ENCODE results near the gene SIAE. TPM values are rescaled to one million over a fixed set of nuclear protein-coding genes. Genes with fewer than 3 reads are reported as not detected.
A peak's percentile ranks its signal among the peaks of the same experiment; 100 is the strongest.

The SIAE gene, protein sequence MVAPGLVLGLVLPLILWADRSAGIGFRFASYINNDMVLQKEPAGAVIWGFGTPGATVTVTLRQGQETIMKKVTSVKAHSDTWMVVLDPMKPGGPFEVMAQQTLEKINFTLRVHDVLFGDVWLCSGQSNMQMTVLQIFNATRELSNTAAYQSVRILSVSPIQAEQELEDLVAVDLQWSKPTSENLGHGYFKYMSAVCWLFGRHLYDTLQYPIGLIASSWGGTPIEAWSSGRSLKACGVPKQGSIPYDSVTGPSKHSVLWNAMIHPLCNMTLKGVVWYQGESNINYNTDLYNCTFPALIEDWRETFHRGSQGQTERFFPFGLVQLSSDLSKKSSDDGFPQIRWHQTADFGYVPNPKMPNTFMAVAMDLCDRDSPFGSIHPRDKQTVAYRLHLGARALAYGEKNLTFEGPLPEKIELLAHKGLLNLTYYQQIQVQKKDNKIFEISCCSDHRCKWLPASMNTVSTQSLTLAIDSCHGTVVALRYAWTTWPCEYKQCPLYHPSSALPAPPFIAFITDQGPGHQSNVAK
- total RNA-seq (10 to 100 TPM; 11.5 to 24.8 TPM), polyA plus RNA-seq (10 to 100 TPM in 1 of 2 donors, 1 to 10 TPM in 1; 6.9 to 14.8 TPM)
- long read RNA-seq, donor 1, full-length matches to known transcripts = 3 of 7 reads
- long read RNA-seq, donor 1, partial matches to known transcripts = 4 of 7 reads
- long read RNA-seq, donor 1, other reads (novel, unspliced or antisense) = 0 of 7 reads
- long read RNA-seq, donor 2, full-length matches to known transcripts = 1 of 7 reads
- long read RNA-seq, donor 2, partial matches to known transcripts = 2 of 7 reads
- long read RNA-seq, donor 2, other reads (novel, unspliced or antisense) = 4 of 7 reads

DNA sequence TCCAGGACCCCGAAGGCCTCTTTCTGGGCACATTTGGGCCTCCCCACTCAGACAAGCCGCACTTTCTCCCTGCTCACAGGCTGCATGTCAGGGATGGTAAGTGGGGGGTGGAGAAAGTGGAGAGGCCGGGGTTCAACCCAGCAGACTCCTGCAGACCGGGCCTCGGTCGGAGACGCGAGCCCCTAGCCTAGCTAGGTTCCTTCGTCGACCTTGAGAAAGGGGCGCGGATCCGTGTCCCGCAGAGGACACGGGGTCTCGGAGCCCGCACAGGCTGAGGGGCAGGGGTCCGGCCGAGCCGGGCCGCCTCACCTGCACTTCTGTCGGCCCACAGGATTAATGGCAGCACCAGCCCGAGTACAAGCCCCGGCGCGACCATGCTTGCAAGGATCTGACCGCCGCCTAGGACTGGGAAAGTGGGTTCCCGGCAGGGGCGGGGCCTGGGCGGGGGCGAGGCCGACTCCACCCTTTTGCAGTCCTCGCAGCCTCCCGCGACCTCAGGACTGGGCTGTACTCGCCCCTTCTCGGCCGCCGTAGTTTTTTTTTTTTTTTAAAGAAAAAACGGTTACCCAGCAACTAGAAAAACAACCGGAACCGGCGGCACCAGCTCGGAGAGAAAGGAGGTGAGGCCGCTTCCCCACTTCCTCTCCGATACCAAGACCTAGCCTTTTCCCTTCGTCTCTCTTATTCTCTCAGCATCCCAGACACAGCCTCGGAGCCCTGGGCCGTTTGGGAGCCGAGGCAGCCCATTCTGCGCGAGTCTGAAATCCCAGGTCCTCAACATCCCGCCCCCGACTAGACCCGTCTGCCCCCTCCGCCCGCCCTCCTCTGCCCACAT, at the start of gene SIAE, which contains the start of gene SPA17:
Gene SIAE, minus strand, starts transcription at position 407 of the 835 bp plus-strand sequence. Its CDS starts 31 bp downstream, at position 376.
Gene SPA17, plus strand, starts transcription at position 572 of the 835 bp plus-strand sequence. CDS start 1,361 bp downstream, outside the sequence.
- peak within 1 kb of the TSS; percentile 31 to 84 for H3K27ac ChIP-seq (ENCODE audit: low read depth in 1 of 2, low read length in 2 of 2)
- H3K36me3 ChIP-seq (ENCODE audit: control insufficient read depth in 1 of 2, insufficient read depth in 2 of 2, low read length in 1 of 2) = no peaks in the 10 kb centered on the region
- H3K9me3 ChIP-seq (ENCODE audit: control insufficient read depth, low read length) = no peaks in the 10 kb centered on the region
- WGBS, 2 donors = 0 to 1% methylated on average over 55 to 58 of the region's 58 CpGs
- H3K4me1 ChIP-seq (ENCODE audit: control insufficient read depth in 1 of 2, insufficient read depth in 2 of 2, low read length in 2 of 2) = no peaks in the 10 kb centered on the region
- H3K27me3 ChIP-seq (ENCODE audit: control insufficient read depth in 1 of 2, insufficient read depth in 2 of 2, low read length in 1 of 2) = no peaks in the 10 kb centered on the region
- ATAC-seq (ENCODE audit: low FRiP score) = peak; percentile 99
- DNase-seq = peak; percentile 97 to 99
- intact Hi-C loops (cut with DNase I) = loop anchor here (1.0 to 10.0 kb wide), 3 partner anchors 69 to 121 kb away; no protein-coding TSS in a partner anchor
- peak within 1 kb of the TSS; percentile 66 to 79 for H3K4me3 ChIP-seq (ENCODE audit: low read length in 2 of 2)

DNA sequence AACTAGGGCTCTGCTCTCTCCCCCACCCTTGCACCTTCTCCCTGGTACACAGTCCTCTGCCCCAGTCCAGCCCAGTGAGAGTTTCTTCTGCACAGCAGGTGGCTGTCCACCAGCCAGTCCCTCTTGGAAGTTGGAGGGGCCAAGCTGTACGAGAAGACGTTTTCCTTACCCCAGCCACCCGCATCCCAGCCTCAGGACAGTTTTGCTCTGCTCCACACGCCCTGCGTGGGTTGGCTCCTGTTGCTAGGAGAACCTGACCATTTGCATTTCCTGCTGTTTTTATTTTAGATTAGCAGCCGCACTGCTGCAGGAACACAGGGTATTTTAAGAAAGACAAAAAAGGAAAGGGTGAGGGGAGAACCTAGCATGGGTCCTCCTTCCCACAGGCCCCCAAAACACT, 48.6 kb upstream of the SIAE start:
- H3K4me1 ChIP-seq (ENCODE audit: control insufficient read depth in 1 of 2, insufficient read depth in 2 of 2, low read length in 2 of 2) = no peaks in the 10 kb centered on the region
- H3K9me3 ChIP-seq (ENCODE audit: control insufficient read depth, low read length) = no peaks in the 10 kb centered on the region
- 49 to 51% methylated on average over 6 of the region's 6 CpGs for WGBS, 2 donors
- no peaks in the 10 kb centered on the region for H3K27me3 ChIP-seq (ENCODE audit: control insufficient read depth in 1 of 2, insufficient read depth in 2 of 2, low read length in 1 of 2)
- H3K4me3 ChIP-seq (ENCODE audit: low read length in 2 of 2) = no peak overlapping the region
- no peak overlapping the region for H3K27ac ChIP-seq (ENCODE audit: low read depth in 1 of 2, low read length in 2 of 2)
- no peaks in the 10 kb centered on the region for H3K36me3 ChIP-seq (ENCODE audit: control insufficient read depth in 1 of 2, insufficient read depth in 2 of 2, low read length in 1 of 2)
- ATAC-seq (ENCODE audit: low FRiP score) = no peak
- no peak for DNase-seq
- intact Hi-C loops (cut with DNase I) = no loop called here

DNA sequence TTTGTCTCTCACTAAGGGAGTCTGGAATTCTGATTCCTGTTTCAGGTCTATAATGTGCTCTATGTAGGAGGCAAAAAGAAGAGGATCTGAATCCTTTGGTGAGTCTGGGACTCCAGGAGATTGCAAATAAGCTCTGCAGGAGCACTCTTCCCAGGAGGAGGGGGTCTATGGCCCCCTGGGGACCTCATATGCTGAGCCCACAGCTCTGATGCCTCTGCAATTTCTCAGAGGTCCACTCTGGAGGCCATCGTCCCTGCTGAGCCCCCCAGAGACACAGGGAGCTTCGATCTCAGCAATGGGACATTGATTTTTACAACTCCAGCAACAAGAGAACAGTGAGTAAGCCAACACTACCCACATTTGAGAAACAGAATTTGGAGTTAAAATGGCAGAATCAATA, 46.0 kb upstream of the SIAE start:
- no peaks in the 10 kb centered on the region for H3K27me3 ChIP-seq (ENCODE audit: control insufficient read depth in 1 of 2, insufficient read depth in 2 of 2, low read length in 1 of 2)
- WGBS, 2 donors = 89 to 90% methylated on average over 2 of the region's 2 CpGs
- no peak overlapping the region for H3K27ac ChIP-seq (ENCODE audit: low read depth in 1 of 2, low read length in 2 of 2)
- no peaks in the 10 kb centered on the region for H3K9me3 ChIP-seq (ENCODE audit: control insufficient read depth, low read length)
- intact Hi-C loops (cut with DNase I) = loop anchor here (2.0 to 5.0 kb wide), 2 partner anchors 37 to 43 kb away; no protein-coding TSS in a partner anchor
- no peaks in the 10 kb centered on the region for H3K4me1 ChIP-seq (ENCODE audit: control insufficient read depth in 1 of 2, insufficient read depth in 2 of 2, low read length in 2 of 2)
- H3K36me3 ChIP-seq (ENCODE audit: control insufficient read depth in 1 of 2, insufficient read depth in 2 of 2, low read length in 1 of 2) = no peaks in the 10 kb centered on the region
- ATAC-seq (ENCODE audit: low FRiP score) = no peak
- no peak for DNase-seq
- no peak overlapping the region for H3K4me3 ChIP-seq (ENCODE audit: low read length in 2 of 2)

DNA sequence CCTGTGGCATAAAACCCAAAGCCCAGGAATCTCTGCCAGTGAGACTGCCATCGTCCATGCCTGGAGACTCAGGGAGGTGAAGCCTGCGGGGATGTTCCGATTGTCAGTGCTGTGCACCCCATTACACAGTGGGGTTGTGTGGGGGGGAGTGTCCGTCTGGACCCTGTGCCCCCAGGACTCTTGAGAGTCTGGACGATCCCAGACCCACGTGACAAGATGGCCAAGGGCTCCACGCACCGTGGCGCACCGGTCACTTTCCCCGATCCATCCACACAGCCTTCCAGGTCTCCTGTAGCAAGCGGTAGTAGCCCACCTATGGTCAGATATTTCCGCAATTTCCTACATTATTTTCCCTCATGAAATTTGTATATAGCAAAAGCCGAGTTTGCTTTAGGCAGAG, 45.3 kb upstream of the SIAE start:
- 73 to 83% methylated on average over 14 of the region's 14 CpGs for WGBS, 2 donors
- Histone ChIP-seq H3K36me3 (ENCODE audit: control insufficient read depth in 1 of 2, insufficient read depth in 2 of 2, low read length in 1 of 2) (no peaks in the 10 kb centered on the region), H3K4me3 (ENCODE audit: low read length in 2 of 2) (no peak overlapping the region), H3K27me3 (ENCODE audit: control insufficient read depth in 1 of 2, insufficient read depth in 2 of 2, low read length in 1 of 2) (no peaks in the 10 kb centered on the region), H3K4me1 (ENCODE audit: control insufficient read depth in 1 of 2, insufficient read depth in 2 of 2, low read length in 2 of 2) (no peaks in the 10 kb centered on the region), H3K9me3 (ENCODE audit: control insufficient read depth, low read length) (no peaks in the 10 kb centered on the region), H3K27ac (ENCODE audit: low read depth in 1 of 2, low read length in 2 of 2) (no peak overlapping the region)
- ATAC-seq (ENCODE audit: low FRiP score) = no peak
- no peak for DNase-seq
- intact Hi-C loops (cut with DNase I) = loop anchor here (2.0 to 5.0 kb wide), 2 partner anchors 36 to 42 kb away; no protein-coding TSS in a partner anchor

DNA sequence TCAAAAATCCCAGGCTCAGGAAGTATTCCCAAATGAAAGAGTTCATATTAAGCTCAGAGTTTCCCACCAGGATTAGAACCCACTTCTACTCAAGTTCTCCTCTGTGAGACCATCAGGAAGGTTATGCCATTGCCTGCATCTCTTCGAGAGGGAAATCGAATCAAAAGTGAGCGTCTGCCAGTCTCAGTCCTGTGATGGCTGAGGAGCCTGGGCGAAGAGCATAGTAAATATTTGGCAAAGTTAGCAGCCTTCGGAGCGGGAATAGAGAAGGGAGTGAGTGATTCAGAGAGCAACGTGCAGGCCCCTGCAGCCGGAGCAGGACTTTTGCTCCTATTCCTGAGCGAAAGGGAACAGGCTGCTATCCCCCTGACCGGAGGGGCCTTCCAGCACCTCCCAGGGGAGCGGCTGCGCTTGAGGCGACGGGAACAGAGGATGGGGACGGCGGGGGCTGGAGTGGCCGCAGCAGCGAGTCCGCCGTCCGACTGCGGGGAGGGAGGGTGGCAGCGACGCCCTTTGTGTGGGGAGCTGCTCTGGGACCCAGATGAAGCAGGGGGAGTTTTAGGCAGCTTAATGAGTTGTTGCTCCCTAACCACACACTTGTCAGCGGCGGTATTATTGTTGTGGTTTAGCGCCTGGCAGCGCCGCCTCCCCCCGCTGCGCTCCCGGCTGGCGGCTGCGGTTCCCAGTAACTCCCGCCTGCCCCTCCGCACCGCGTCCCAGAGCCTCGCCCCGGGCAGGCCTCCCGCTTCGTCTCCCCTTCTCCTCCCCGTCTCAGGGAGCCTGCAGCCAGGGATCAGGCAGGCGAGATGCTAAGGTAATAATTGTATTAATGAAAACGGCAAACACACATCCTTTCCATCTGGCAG, 44.5 kb upstream of the SIAE start:
- no peaks in the 10 kb centered on the region for H3K9me3 ChIP-seq (ENCODE audit: control insufficient read depth, low read length)
- peak overlapping the region in 1 of 2 donors; percentile 1 for H3K27ac ChIP-seq (ENCODE audit: low read depth in 1 of 2, low read length in 2 of 2)
- no peaks in the 10 kb centered on the region for H3K36me3 ChIP-seq (ENCODE audit: control insufficient read depth in 1 of 2, insufficient read depth in 2 of 2, low read length in 1 of 2)
- H3K4me1 ChIP-seq (ENCODE audit: control insufficient read depth in 1 of 2, insufficient read depth in 2 of 2, low read length in 2 of 2) = no peaks in the 10 kb centered on the region
- no peaks in the 10 kb centered on the region for H3K27me3 ChIP-seq (ENCODE audit: control insufficient read depth in 1 of 2, insufficient read depth in 2 of 2, low read length in 1 of 2)
- DNase-seq = peak; percentile 64 to 79
- intact Hi-C loops (cut with DNase I) = loop anchor here (2.0 to 5.0 kb wide), 2 partner anchors 36 to 41 kb away; no protein-coding TSS in a partner anchor
- WGBS, 2 donors = 1% methylated on average over 39 to 45 of the region's 45 CpGs
- peak; percentile 60 for ATAC-seq (ENCODE audit: low FRiP score)
- H3K4me3 ChIP-seq (ENCODE audit: low read length in 2 of 2) = peak overlapping the region in 1 of 2 donors; percentile 15

DNA sequence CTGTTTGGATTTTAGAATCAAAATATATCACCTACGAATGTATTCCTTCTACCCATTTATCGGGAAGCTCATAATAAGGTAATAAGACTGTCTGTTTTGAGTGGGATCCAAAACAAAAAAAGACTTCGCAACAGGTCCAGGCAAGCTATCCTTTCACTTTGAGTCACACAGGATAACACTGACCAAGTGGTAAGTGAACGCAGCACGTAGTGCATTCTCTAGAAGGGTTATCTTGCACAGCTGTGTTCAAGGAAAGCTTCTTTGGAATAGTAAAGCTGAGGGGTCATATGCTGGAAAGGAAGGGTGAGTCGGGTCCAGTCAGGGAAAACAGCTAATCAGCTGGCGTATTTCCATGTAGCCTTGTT, 43.9 kb upstream of the SIAE start:
- H3K4me1 ChIP-seq (ENCODE audit: control insufficient read depth in 1 of 2, insufficient read depth in 2 of 2, low read length in 2 of 2) = no peaks in the 10 kb centered on the region
- intact Hi-C loops (cut with DNase I) = loop anchor here in 1 of 2 donors (5.0 kb wide), 1 partner anchor 35 kb away; no protein-coding TSS in a partner anchor
- DNase-seq (no peak), ATAC-seq (ENCODE audit: low FRiP score) (peak; percentile 46)
- H3K36me3 ChIP-seq (ENCODE audit: control insufficient read depth in 1 of 2, insufficient read depth in 2 of 2, low read length in 1 of 2) = no peaks in the 10 kb centered on the region
- H3K4me3 ChIP-seq (ENCODE audit: low read length in 2 of 2) = no peak overlapping the region
- no peaks in the 10 kb centered on the region for H3K9me3 ChIP-seq (ENCODE audit: control insufficient read depth, low read length)
- no peaks in the 10 kb centered on the region for H3K27me3 ChIP-seq (ENCODE audit: control insufficient read depth in 1 of 2, insufficient read depth in 2 of 2, low read length in 1 of 2)
- 44 to 51% methylated on average over 7 of the region's 7 CpGs for WGBS, 2 donors
- peak overlapping the region in 1 of 2 donors; percentile 1 for H3K27ac ChIP-seq (ENCODE audit: low read depth in 1 of 2, low read length in 2 of 2)

DNA sequence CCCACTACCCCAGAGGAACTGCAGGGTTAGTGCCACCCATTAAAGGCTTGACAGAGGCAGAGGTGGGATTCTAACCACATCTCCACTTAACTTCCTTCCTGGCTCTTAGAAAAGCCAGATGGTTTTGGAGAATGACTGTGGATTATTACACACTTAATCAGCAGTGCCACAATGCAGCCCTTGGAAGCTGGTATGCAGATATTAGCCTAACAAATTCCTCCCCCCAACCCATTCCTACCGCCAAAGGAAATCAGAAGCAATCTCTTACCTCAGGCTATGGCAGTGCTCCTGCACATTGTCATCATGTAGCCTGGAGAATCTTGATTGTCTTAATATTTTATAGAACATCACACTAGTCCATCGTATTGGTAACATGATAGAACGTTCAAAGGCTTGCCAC, 43.1 kb upstream of the SIAE start:
- 90 to 96% methylated on average over 3 of the region's 3 CpGs for WGBS, 2 donors
- DNase-seq (no peak), ATAC-seq (ENCODE audit: low FRiP score) (no peak)
- Histone ChIP-seq H3K27ac (ENCODE audit: low read depth in 1 of 2, low read length in 2 of 2) (no peak overlapping the region), H3K9me3 (ENCODE audit: control insufficient read depth, low read length) (no peaks in the 10 kb centered on the region), H3K36me3 (ENCODE audit: control insufficient read depth in 1 of 2, insufficient read depth in 2 of 2, low read length in 1 of 2) (no peaks in the 10 kb centered on the region), H3K4me1 (ENCODE audit: control insufficient read depth in 1 of 2, insufficient read depth in 2 of 2, low read length in 2 of 2) (no peaks in the 10 kb centered on the region), H3K27me3 (ENCODE audit: control insufficient read depth in 1 of 2, insufficient read depth in 2 of 2, low read length in 1 of 2) (no peaks in the 10 kb centered on the region), H3K4me3 (ENCODE audit: low read length in 2 of 2) (no peak overlapping the region)
- intact Hi-C loops (cut with DNase I) = loop anchor here in 1 of 2 donors (5.0 kb wide), 1 partner anchor 34 kb away; no protein-coding TSS in a partner anchor
